ENCODE results near the gene ZFR.

The ZFR gene

DNA sequence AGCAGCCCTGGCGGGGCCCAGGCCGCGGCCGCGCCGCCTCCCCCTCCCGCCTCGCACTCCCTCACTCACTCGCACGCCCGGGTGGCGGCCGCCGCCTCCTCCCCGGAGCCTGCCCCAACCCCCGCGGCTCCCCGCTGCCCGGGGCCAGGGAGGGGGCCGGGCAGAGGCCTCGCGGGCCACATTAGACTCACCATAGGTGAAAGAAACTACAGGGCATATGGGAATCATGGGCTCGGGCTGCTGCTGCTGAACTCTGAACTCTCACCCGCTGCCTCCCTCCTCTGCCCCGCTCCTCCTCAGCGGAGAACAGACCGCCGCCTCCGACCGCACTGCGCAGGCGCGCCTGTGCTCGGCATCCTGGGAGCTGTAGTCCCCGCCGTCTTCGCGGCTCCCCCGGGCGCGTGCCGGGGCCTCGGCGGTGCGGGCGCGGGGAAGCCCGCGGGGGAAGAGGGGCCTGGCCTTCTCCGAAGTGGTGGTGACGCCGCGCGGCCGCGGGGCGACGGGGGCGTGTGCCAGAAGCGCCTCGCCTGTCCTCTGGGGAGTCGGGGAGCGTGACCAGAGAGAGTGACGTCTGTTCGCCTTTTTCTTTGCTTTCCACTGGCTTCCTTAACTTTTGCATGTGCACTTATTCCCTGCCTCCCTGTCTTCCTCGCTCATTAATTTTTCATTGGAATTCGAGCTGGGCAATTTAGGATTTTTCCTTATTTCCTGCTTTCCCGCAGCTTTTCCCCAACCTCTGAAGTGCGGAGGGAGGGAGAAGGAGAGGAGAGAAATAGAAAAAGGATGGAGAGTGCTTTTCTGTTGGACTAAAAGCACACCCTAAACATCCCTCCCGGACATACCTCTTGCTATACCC lies at the start of gene ZFR:
ZFR (minus strand) TSS at position 310 of the 856 bp plus-strand sequence; CDS start at position 228, 82 bp downstream.
- peak; percentile 80 to 85 (median 84) for DNase-seq (ENCODE audit: low read depth in 3 of 3, low spot score in 1 of 3)

DNA sequence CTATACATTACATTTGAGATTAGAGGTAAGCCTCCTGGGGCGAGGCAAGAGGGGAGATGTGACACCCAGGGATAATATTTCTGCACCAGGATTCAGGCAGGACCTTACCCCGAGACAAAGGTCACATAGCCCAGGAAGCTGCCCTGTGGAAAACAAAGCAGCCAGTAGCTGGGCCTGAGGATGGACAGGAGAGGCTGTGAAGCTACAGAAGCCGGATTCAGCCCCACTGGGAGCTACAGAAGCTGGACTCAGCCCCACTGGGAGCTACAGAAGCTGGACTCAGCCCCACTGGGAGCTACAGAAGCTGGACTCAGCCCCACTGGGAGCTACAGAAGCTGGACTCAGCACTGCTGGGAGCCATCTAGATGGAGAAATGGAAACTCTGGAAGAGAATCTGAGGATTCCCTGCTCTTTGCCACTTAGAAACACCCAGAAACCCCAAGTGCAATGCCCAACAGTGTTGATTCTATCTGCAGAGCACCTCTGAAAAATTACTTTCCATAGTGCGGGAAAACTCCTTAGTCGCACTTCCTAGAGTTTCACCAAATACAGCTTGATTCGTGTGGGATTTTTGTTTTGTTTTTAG lies 46.5 kb upstream of the ZFR start:
- no peak for DNase-seq (ENCODE audit: low read depth in 3 of 3, low spot score in 1 of 3)

DNA sequence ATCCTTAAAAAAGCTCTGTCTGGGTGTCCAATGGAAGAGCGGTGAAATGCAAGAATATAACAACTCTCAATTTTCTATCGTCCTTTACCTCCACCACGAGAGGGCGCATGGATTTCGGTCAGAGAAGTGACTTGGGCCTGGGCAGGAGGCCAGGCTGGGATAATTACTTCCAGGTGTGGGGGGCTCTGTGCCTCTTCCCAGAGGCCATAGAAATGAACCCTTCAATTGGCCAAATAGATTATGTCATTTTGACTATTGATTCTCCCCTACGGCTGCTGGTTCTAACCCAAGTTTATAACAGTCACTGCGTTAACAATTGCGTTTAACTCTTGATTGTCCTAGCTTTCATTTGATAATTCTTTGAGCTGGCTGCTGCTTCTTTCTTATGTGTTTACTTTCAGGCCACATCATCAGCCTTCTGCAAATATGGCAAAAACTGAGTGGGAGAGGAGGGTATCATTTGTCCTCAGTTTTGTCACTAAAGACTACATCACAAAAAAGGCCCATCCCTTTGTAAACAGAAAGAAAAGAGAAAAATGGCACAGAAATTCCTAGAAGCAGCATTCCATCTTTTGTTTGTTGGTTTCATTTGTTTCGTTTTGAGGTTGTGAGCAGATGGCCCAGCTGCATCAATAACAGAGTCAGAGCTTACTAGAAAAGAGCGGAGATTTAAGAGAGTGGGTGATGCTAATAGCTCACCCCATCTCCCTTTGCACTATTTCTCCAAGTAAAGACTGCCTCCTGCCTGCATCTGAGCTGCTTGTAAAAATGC lies 45.4 kb upstream of the ZFR start:
- DNase-seq (ENCODE audit: low read depth in 3 of 3, low spot score in 1 of 3) = peak; percentile 30 to 51 (median 49)

DNA sequence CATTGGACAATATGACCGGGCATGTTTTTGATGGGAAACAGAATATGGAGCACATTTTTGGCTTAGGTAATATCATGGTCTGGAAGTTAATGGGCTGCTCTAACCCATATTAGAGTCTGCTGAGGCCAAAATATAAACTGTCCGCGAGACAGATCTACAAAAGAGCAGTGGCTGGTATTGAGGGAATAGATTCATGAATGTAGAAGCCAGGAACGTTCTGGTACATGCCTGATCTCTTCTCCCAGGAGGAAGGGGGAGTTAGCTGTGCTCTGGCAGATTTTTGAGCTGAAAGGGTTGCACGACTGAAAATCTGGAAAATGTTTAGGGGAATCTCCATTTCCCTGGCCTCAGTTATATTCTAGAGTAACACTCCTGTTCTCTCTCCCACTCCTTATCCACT lies 42.9 kb upstream of the ZFR start:
- DNase-seq (ENCODE audit: low read depth in 3 of 3, low spot score in 1 of 3) = no peak

DNA sequence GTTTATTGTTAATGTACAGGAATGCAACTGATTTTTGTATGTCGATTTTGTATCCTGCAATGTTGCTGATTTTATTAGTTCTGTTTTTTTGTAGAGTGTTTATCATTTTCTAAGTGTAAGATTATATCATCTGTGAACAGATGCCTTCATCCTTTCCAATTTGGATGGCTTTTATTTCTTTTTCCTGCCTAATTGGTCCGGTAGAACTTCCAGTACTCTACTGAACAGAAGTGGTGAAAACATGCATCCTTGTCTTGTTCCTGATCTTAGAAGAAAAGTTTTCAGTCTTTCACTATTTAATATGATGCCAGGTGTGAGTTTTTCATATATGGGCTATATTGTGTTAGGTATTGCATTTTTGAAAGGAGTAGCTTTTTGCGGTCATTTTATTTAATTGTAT lies 42.5 kb upstream of the ZFR start:
- DNase-seq (ENCODE audit: low read depth in 3 of 3, low spot score in 1 of 3) = no peak

DNA sequence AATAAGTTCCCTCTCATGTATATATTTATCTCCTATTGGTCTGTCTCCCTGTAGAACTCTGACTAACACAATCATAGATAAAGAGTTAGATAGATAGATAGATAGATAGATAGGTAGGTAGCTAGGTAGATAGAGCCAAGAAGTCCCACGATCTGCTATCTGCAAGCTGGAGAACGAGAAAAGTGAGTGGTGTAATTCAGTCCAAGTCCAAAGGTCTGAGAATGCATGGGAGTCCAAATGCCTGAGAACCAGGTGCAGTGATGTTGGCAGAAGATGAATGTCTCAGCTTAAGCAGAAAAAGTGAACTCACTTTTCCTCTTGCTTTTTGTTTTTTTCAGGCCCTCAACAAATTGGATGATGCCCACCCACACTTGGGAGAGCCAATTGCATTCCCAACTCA lies 37.7 kb upstream of the ZFR start:
- DNase-seq (ENCODE audit: low read depth in 3 of 3, low spot score in 1 of 3) = no peak

DNA sequence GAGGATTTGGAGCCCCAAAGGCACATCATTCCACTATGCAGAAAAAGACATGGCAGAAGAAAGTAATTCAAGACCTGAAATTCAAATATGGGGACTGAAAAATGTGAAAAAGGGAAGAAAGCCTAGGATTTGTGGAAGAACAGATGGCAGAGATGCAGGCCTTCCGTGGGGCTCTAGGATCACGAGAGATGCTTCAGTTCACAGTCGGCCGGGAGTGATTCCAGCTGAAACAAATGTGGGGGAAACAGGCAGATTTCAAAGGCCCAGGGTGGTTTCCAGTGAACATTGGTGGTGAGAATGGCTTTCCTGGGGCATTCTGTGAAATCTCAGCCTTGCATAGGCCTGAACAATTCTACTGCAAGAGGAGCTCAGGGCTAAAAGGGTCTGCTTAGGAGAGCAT lies 34.6 kb upstream of the ZFR start:
- DNase-seq (ENCODE audit: low read depth in 3 of 3, low spot score in 1 of 3) = no peak

DNA sequence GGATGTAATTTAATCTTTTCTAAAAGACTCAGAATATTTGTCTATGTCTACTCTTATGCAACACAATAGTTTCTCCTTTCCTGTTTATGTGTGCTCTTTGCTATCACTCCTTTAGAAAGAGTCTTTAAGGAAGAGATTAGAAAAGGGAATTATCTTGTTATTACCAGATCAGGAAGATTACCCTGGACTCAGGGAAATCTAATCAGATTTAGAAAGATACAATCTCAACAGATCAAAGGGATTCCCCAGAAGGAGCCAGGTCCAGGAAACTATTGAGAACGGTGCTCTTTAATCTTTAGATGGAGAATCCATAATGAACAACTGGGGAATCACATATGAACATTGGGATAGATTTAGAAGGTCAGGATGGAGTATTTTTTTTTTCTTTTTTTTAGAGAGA lies 32.4 kb upstream of the ZFR start:
- DNase-seq (ENCODE audit: low read depth in 3 of 3, low spot score in 1 of 3) = no peak

DNA sequence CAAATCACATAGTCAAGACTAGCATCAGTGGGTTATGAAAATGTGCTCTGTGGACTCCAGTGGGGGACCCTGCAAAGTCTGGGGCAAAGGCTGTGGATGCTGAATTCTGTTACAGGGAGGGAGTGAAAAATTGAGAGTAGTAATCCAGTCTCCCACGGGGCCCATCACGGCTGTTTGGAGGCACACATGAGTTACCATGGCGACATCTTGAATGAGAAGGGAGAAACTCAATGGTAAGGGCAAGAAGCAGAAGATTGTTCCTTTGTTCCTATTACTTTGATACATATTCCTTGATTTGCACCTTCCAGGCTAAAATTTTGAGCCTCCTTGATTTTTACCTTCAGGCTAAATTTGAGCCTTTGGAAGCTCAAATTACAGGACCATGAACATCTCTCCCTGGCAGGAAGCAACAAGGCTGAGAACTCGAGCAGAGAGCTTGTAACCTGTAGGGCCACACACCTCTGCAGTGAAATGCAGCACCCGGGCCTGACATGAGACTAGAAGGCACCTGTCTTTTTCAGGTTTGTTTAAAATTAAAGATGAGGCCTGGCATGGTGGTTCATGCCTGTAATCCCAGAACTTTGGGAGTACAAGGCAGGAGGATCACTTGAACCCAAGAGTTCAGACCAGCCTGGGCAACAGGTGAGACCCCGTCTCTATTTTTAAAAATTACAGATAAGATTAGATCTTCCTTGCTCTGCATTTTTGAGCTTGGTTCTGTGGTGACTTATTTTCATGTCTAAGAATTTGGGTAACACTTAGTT lies 31.0 kb upstream of the ZFR start:
- DNase-seq (ENCODE audit: low read depth in 3 of 3, low spot score in 1 of 3) = no peak

DNA sequence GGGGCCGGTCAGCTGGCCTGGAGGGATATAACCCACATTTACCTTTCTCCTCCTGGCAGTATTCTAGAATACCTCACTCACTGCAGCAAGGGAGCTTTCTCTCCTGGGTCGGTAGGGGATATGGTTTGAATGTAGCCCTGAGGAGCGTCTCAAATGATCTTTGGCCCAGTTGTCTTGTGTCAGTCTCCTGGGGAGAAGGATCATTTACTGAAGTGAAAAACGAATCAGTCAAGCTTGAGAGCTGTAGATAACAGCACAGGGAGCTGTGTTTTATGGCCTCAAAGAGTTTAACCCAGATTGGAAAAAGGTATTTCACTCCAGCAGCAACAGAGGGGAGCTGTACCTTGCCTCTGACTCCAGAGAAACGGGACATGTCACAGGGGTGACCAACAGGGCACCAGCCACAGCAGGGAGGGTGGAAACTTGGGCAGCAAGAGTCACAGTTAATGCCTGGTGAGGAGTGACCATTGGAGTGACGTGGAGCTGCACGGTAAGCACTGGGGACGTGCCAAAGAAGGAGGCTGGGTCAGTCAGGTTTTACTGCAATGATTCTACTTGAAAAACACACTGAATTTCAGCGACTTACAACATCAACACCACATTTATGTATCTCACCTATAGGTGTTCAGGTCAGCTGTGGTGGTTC lies 29.8 kb upstream of the ZFR start:
- DNase-seq (ENCODE audit: low read depth in 3 of 3, low spot score in 1 of 3) = no peak

DNA sequence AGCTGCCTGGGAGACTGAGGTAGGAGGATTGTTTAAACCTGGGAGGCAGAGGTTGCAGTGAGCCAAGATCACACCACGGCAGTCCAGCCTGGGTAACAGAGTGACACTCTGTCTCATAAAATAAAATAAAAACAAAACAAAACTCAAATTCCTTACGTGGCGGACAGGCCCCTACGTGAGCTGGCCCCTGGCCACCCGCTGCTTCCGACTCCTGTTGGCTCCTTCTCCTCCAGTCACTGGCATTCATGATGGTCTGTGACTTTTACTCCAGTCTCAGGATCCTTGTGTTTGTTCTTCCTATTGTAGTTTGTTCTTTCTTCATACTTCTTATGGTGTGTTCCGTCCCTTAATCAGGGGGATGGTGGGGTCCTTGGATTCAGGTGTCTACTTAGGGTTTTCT lies 28.5 kb upstream of the ZFR start:
- no peak for DNase-seq (ENCODE audit: low read depth in 3 of 3, low spot score in 1 of 3)

DNA sequence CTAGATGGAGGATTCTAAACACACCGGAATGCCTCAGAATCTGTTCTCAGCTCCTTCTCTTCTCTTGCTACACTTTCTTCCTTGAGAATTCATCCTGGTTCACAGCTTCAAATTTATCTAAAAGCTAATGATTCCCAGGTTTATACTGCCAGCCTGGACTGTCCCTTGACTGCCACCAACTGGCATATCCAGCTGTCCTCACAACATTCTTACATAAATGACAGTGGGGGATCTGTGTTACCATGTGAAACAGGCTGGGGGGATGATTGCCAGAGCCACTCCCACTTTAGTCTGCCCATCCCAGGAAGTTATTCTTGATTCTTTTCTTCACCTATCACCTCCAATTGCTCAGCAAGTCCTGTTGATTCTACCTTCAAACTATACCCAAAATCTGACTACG lies 27.2 kb upstream of the ZFR start:
- no peak for DNase-seq (ENCODE audit: low read depth in 3 of 3, low spot score in 1 of 3)

DNA sequence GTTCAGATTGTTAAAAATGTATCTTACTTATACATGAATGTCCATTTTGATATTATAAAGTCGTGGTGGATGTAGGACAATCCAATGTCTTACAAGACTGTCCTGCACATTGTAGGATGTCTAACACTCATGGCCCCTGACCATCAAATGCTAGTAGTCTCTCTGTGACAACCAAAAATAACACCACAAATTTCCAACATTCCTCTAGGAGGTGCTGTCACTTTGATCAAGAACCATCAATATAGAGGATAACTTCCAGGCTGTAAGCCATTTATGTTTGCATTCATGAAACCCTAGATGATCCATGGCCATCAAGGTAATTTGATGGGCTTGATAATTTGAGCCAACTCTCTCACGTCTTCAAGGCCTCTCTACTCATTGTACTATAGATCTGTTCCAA lies 20.5 kb upstream of the ZFR start:
- DNase-seq (ENCODE audit: low read depth in 3 of 3, low spot score in 1 of 3) = no peak

DNA sequence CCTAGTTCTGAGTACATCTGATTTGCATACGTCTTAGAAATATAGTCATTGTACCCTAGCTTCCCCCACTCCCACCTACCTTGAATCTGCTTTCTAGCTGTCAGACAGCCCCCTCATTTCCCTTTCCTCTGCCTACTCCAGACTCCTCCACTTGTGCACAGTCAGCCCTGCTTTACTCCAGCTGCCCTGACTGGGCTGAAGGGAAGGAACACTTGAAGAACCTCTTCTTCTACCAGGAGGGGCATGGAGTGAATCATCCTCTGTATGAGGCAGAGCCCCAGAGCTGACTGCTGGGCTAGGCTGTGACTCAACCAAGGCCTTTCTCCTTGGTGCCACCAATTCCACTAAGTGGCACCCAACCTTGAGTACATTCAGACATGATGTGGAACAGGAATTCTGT lies 18.1 kb upstream of the ZFR start:
- DNase-seq (ENCODE audit: low read depth in 3 of 3, low spot score in 1 of 3) = peak in 1 of 3 donors; percentile 7

DNA sequence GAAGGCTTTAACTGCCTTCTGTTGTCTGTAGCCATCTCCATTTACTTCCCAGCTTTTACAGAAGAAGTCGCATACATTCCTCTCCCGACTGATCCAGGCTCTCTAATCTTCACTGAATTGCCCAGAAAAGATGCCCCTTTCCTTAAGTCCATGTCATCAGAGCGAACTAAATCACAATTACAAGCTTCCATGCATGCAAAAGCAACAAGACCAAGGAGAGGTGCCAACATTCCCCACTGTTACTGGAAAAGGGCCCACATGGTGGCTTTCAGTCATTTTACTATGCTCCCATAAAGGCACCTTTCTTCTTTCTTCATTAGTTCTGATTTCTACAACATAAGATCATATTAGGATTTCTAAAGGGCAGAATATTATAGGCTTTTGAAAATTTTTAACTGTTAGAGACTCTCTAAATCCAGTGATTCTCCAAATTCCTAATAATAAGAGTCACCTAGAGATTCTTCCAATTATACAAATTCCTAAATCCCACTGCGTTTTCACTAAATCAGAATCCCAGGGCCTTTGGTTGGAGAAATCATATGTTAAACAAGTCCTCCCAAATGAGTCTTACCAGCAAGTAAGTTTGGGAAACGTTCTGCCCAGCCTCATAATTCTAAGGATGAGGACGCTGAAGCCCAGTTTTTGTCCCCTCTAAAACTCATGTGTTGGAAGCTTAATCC lies 17.0 kb upstream of the ZFR start:
- DNase-seq (ENCODE audit: low read depth in 3 of 3, low spot score in 1 of 3) = no peak

DNA sequence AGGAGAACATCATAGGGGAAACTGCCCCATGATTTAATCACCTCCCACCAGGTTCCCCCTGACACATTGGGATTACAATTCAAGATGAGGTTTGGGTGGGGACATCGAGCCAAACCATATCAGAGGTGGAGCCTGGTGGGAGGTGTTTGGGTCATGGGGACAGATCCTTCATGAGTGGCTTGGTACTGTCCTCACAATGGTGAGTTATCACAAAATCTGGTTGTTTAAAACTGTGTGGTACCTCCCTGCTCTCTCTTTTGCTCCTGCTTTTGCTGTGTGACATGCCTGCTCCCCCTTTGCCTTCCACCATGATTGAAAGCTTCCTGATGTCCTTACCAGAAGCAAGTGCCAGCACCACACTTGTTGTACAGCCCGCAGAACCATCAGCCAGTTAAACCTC lies 16.2 kb upstream of the ZFR start:
- no peak for DNase-seq (ENCODE audit: low read depth in 3 of 3, low spot score in 1 of 3)

DNA sequence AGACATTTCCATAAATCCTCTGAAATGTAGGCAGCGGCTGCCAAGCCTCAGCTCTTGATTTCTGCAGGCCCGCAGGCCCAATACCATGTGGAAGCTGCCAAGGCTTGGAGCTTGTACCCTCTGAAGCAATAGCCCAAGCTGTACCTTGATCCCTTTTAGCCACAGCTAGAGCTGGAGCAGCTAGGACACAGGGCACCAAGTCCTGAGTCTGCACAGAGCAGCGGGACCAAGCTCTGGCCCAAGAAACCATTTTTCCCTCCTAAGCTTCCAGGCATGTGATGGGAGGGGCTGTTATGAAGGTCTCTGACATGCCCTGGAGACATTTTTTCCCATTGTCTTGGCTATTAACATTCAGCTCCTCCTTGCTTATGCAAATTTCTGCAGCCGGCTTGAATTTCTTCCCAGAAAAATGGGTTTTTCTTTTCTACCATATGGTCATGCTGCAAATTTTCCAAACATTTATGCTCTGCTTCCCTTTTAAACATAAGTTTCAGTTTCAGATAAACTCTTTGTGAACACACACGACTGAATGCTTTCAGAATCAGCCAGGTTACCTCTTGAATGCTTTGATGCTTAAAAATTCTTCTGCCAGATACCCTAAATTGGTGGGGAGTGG lies 14.4 kb upstream of the ZFR start:
- no peak for DNase-seq (ENCODE audit: low read depth in 3 of 3, low spot score in 1 of 3)

DNA sequence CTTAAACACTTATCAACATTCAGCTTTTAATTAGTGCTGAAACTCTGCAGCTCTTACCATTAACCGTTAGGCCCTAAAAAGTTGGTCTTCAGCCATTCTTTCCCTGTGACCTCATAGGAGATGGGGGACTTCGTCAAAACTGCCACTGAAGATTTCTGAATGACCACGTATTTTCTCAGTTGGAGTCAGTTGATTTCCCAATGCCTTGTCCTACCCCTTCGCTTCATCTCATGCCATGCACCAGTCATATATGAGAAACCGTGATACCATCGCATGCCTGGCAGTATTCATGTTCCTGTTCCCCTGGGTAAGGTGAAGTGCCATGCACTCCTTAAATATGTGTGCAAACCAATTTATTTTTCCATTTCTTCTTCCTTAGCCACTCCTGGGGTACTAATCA lies 10.8 kb upstream of the ZFR start:
- no peak for DNase-seq (ENCODE audit: low read depth in 3 of 3, low spot score in 1 of 3)

DNA sequence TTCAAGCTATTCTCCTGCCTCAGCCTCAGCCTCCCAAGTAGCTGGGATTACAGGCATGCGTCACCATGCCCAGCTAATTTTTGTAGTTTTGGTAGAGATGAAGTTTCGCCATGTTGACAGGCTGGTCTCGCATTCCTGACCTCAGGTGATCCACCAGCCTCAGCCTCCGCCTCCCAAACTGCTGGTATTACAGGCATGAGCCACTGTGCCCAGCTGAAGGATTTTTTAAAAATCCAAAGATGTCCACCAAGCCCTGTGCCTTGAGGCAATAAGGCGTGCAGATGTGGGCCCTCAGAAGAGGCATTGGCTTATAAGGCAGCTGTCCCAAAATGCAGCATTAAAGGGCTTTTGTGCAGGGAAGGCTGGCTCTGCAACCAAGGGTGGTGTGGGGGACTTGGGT lies 10.3 kb upstream of the ZFR start:
- no peak for DNase-seq (ENCODE audit: low read depth in 3 of 3, low spot score in 1 of 3)

DNA sequence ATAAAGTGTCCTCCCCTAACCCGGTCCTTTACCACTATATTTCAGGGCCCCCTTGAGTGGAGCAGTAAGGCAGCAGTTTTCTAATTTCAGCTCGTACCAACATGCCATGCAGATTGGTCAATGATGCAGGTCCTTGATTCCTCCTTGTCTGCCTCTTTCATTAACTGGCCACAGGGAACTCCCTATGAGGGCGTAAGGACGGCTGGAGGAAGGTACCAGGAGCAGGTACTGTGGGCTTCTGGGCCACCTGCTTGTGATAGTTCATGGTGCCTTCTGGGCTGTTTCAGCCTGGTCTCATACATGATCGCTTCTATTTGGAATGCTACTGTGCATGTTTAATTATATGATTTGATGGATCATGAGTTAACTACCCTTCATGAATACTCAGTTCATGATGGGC lies 9.4 kb upstream of the ZFR start:
- DNase-seq (ENCODE audit: low read depth in 3 of 3, low spot score in 1 of 3) = no peak
